Measurements from ENCODE around the gene HERC4.
"Not testable (repeated sequence)": the region's sequence is repeated elsewhere in the genome, so short reads cannot be mapped to it uniquely, and the experiment has no call there.

Gene HERC4

DNA sequence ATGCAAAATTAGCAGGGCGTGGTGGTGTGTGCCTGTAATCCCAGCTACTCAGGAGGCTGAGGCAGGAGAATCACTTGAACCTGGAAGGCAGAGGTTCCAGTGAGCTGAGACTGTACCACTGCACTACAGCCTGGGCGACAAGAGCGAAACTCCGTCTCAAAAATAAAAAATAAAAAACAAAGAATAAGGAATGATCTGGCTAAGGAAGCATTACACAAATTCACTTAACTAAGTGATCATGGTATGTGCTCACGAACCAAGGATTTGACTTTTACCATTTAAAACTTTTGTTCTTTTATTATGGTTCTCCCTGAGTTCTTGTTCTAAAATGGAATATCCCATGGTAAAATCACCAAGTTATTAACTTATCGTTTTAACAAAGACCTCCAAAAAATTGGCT lies 119.5 kb downstream of the HERC4 start:
- DNase-seq (ENCODE audit: low read depth): no peak

DNA sequence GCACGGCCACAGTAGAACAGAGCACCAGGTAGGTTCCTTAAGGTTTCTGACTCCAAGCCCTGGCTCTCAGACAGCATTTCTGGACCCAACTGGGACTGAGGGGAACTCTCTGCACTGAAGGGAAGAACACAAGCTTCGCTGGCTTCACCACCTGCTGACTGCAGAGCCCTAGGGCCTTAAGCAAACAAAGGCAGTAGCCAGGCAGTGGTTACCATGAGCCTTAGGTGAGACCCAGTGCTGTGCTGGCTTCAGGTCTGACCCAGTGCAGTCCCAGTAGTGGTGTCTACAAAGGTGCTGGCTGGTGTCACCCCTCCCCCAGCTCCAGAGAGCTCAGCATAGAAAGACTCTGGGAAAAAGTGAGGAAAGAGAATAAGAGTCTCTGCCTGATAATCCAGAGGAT lies 131.2 kb downstream of the HERC4 start:
- DNase-seq (ENCODE audit: low read depth): no peak

DNA sequence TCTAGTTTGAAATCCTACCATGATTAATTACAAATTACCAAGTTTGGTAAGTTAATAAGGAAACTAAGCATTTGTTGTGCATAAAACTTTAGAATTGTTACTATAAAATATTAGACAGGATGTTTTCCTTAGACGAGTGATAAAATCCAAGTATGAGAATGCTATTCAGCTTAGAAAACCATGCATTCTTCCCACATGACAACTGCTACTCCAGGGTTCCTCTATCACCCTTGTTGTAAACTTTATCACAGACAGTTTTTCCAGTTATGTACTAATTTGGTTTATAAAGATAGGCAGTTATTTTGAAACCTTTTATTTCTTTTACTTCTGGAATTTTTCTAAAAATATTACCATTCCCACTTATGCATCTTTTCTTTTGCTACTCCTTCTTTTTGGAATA lies 138.7 kb downstream of the HERC4 start:
- no peak for DNase-seq (ENCODE audit: low read depth)

DNA sequence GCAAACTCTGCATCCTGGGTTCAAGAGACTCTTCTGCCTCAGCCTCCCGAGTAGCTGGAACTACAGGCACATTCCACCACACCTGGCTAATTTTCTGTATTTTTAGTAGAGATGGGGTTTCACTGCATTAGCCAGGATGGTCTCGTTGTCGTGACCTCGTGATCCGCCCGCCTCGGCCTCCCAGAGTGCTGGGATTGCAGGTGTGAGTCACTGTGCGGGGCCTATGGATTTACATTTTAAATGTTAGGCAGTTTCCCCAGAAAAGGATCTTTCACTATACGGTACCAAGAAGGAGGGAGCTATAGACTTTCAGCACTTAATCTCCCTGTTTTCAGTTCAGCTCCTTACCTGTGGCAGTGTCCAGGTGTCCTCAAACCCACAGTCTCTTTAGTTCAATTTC lies 139.9 kb downstream of the HERC4 start:
- DNase-seq (ENCODE audit: low read depth): no peak

DNA sequence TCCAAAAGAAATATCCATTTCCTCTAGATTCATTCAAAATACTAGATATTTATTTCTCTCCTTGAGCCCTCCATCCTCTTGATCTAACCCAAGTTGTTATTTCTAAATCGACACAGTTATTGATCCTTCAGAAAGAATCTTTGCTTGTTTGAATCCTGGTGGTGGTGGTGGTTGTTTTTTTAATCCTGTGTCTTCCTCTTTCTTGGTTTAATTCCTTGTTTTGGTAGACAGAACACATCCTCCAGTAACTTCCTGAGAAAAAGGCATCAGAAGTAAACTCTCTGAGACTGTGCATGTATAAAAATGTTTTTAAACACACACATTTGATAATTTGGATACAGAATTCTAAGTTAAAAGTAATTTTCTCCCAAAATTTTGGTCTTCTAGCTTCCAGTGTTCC lies 140.7 kb downstream of the HERC4 start:
- DNase-seq (ENCODE audit: low read depth): no peak

DNA sequence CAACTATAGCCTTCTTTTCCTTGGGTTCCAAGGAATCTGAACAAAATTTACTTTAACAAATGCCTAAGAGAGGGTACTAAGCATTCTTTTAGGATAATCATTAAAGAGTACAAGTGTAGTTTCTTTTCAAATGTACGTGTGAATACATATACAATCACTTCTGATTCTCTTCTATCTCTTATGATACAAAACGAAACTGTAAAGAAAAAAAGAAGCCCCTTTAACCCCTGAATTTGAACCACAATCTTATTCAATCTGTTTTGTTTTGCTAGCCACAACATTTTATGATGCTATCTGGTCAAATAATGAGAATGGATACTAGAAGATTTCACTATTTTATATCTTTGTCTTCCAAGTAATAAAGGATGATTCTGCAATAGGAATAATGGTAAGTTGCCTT lies 141.9 kb downstream of the HERC4 start:
- DNase-seq (ENCODE audit: low read depth): no peak

DNA sequence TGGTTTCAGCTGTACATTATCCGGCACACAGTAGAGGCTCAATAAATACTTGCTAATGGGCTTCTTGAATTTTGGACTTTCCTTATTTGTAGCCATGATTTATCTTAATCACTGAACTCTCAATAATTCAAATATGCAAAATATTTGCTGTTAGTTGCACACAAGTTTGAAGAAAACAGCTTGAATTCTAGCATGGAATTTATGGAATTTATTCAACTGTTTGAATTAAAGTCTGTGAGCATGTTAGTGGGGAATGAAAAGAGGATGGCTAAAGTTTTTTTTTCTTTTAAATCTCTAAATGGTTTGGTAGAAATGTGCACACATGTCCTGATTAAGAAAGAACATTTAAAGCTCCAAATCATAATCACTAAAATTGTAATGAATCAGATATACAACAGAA lies 148.1 kb downstream of the HERC4 start:
- no peak for DNase-seq (ENCODE audit: low read depth)

DNA sequence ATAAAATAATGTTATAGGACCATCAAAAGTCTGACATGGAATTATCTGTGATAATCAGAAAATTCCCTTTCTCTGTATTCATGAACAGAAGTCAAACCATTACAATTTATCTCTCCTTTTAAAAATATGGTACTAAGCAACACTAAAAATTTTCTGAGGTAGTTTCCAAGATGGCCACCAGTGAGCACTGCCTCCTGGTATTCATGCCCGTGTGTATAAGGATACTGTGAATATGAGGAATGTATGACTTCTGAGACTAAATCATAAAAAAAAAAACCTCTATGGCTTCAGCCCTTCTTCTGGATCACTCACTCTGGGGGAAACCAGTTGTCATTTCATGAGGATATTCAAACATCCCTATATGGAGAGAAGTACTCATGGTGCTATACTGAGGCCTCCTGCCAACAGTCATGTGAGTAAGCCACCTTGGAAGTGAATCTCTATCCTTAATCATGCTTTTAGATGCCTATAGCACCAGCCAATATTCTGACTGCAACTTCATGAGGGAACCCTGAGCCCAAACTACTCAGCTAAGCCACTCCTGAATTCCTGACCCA lies 149.6 kb downstream of the HERC4 start:
- no peak for DNase-seq (ENCODE audit: low read depth)

DNA sequence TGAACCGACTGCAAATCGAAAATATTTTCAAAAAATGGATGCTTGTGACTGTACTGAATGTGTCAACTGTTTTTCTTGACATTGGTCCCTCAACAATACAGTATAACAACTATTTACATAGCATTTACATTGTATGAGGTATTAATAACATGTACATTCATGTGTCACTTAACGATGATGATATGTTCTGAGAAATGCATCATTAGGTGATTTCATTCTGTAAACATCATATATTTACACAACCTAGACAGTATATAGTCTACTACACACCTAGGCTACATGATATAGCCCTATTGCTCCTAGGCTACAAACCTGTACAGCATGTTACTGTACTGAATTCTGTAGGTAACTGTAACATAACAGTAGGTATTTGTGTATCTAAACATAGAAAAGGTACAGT lies 150.9 kb downstream of the HERC4 start:
- no peak for DNase-seq (ENCODE audit: low read depth)

DNA sequence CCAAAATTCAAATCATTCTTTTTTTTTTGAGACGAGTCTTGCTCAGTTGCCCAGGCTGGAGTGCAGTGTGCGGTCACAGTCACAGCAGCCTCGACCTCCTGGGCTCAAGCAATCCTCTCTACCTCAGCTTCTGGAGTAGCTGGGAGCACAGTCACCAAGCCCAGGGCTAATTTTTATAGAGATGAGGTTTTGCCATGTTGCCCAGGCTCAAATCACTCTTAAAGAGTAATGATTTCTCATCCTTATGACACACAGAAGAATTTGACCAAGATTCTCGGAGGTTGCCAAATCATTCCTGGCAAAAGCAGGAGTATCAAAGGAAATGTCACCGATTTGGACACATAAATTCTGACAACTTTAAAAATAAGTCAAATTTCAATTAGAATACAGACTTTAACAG lies 151.5 kb downstream of the HERC4 start:
- DNase-seq (ENCODE audit: low read depth): no peak

DNA sequence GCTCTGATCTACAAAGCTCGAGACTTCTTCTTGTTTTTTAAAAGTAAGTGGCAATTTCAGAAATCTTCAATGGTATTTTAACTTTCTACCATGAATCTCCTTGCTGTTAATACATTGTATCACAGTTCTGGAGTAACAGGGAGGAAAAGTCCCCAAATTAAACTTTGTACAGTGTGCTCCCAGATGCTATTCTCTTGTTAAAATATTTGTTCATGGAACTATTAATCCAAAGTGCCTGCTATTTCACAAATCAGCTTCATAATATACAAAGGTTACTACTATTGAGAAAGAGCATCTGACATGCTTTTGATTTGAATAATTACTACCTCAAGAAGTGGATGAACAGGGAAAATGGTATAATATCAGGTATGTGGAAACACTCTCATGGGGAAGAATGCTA lies 154.0 kb downstream of the HERC4 start:
- no peak for DNase-seq (ENCODE audit: low read depth)

DNA sequence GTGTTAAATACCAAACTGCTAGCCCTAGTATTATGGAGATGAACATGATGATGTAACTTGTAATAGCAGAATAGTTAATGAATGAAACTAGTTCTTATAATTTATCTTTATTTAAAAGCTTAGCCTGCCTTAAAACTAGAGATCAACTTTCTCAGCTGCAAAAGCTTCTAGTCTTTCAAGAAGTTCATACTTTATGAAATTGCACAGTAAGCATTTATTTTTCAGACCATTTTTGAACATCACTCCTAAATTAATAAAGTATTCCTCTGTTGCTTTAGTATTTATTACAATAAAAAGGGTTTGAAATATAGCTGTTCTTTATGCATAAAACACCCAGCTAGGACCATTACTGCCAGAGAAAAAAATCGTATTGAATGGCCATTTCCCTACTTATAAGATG lies 157.4 kb downstream of the HERC4 start:
- DNase-seq (ENCODE audit: low read depth): no peak

DNA sequence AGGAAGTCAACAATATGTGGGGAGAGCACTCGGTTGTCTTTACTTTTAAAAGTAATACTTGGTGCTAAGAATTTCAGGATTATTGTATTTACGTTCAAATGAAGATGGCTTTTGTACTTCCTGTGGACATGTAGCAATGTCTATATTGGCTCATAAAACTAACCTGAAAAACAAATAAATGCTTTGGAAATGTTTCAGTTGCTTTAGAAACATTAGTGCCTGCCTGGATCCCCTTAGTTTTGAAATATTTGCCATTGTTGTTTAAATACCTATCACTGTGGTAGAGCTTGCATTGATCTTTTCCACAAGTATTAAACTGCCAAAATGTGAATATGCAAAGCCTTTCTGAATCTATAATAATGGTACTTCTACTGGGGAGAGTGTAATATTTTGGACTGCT lies 157.9 kb downstream of the HERC4 start:
- no peak for DNase-seq (ENCODE audit: low read depth)

DNA sequence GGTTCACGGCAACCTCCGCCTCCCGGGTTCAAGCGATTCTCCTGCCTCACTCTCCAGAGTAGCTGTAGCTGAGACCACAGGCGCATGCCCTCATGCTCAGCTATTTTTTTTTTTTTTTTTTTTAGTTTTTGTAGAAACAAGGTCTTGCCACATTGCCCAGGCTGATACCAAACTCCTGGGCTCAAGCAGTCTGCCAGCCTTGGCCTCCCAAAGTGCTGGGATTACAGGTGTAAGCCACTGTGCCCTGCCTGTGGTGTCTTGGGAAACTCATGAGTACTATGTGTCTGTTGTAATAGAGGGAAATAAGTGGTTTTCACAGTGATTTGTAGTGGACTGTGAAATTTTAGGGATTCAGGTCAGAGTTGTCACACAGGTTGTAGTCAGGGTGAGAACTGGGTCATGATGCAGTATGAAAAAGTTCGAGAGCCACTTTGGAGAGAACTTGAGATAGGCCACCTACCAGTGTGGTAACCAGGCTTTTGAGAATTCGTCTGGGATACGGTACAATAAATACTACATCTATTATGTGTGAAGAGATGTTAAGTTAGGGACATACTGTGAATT lies 160.2 kb downstream of the HERC4 start:
- no peak for DNase-seq (ENCODE audit: low read depth)

DNA sequence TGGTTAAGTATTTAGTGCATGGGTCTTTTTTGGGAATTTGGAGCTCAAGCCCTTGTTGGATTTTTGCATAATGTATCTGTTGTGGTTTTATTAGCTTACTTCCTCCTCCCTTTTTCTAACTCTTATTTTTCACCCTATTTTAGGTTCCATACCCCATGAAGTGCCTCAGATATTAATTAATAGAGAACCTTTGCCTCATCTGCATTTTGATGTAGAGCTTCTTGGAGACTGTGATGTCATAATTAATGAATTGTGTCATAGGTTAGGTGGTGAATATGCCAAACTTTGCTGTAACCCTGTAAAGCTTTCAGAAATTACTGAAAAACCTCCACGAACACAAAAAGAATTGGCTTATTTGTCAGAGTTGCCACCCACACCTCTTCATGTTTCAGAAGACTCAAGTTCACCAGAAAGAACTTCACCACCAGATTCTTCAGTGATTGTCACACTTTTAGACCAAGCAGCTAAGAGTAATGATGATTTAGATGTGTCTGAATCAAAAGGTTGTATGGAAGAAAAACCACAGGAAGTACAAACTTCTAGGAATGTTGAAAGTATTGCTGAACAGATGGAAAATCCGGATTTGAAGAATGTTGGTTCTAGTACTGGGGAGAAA lies 162.6 kb downstream of the HERC4 start:
- no peak for DNase-seq (ENCODE audit: low read depth)

DNA sequence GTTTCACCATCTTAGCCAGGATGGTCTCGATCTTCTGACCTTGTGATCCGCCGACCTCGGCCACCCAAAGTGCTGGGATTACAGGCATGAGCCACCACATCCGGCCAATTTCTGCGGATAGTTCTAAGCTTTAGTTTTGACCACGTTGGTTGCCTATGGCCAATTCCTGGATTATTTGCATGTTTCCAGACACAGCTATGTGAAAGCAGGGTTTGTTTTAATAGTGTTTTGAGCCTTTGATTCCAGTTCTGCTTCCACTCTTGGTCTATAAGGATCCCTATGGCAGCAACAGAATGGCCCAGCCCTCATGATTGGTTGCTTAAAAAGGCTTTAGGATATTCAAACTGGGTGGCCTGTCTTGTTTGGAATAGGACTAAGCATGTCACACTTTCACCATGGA lies 171.5 kb downstream of the HERC4 start:
- DNase-seq (ENCODE audit: low read depth): no peak

DNA sequence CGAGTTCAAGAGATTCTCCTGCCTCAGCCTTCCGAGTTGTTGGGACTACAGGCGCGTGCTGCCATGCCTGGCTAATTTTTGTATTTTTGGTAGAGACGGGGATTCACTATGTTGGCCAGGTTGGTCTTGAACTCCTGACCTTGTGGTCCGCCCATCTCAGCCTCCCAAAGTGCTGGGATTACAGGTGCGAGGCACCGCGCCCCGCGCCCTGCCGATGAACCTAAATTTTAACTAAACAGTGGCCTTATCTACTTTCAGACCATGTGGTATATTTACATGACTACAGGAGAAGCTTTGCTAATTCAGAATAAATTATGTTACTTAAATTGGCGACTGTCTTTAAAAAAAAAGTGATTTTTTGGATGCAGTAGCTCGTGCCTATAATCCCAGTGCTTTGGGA lies 181.4 kb downstream of the HERC4 start:
- DNase-seq (ENCODE audit: low read depth): no peak

DNA sequence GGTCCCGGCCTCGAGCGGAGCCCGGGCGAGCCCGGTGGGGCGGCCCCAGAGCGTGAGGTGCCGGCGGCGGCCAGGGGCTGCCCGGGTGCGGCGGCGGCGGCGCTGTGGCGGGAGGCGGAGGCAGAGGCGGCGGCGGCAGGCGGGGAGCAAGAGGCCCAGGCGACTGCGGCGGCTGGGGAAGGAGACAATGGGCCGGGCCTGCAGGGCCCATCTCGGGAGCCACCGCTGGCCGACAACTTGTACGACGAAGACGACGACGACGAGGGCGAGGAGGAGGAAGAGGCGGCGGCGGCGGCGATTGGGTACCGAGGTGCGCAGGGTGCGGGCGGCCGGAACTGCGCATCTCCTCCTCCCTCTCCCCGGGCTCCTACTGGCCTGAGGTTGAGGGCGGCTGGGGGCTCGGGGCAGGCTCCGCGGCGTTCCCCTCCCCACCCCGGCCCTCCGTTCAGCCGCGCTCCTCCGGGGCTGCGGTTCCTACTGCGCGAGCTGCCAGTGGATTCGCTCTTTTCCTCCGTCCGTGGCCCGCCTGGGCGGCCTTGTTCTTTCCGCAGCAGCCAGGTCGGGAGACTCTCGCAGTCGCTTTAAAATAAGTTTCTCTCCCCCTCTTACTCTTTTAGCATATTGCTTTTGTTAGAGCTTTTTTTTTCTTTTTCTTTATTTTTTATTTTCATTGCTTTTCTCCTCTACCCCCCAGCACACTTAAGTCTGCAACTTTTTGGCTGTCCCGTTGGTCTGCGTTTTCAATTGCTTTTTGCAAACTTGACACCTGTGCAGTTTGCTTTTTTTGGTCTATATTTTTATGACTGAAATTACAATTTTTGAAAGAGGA lies 190.0 kb downstream of the HERC4 start:
- DNase-seq (ENCODE audit: low read depth): peak; percentile 46

DNA sequence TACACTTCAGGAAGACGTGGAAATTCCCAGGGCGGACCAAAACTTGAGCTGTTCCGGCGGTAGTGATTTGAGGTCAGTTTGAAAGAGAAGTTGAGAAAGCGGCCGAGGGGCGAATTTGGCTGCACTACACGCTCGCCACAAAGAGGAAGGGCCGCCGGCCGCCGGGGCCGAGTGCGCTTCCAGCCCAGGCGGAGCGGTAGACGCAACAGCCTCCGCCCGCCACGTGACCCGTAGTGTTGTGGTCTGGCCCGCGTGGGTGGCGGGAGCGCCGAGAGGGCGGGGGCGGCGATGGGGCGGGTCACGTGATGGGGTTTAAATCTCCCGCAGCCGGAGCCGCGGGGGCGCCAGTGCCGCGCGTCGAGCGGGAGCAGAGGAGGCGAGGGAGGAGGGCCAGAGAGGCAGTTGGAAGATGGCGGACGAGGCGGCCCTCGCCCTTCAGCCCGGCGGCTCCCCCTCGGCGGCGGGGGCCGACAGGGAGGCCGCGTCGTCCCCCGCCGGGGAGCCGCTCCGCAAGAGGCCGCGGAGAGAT lies 190.7 kb downstream of the HERC4 start, which contains the start of gene SIRT1:
TSS of gene SIRT1 (plus strand) at position 344 of the 529 bp plus-strand sequence. CDS start at position 410, 66 bp downstream.
- peak; percentile 86 for DNase-seq (ENCODE audit: low read depth)

DNA sequence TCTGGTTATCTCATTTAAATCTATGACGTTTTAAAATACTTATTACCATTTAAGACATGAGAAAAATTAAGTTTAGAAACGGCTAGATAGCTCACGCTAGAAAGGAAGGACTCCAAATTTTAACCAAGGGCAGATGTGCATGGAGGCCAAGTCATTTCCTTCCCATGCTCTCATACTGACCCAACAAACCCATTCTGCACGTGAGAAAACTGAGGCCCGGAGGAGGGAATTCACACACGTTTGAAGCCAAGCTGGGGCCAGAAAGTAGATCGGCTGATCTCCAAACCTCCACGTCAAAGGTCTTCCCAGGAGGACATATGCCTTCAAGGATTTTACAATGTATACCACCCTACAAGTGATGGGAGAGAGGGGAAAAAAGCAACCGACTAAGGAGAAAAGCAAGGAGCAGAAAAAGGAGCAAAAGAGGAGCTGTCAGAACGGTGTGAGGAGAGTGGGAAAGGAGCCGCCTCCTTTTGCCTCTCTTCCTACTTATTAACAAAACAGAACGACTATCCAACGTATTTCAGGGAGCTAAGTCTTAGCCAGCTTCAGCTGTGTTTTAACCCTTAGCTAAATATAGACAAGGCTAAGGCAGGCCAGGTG lies 191.3 kb downstream of the HERC4 start:
- no peak for DNase-seq (ENCODE audit: low read depth)

DNA sequence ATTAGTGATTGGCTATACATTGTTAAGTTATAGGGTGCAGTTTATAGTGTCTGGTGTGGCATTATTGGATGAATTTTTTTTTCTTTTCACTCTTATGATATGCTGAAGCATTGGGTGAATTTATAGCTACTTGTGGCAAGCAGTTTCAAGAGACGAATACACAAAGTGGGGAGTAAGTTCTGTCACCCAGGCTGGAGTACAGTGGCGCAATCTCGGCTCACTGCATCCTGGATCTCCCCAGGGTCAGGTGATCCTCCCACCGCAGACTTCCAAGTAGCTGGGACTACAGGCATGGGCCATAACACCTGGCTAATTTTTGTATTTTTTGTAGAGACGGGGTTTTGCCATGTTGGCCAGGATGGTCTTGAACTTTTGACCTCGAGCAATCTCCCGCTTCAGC lies 196.9 kb downstream of the HERC4 start:
- DNase-seq (ENCODE audit: low read depth): no peak

DNA sequence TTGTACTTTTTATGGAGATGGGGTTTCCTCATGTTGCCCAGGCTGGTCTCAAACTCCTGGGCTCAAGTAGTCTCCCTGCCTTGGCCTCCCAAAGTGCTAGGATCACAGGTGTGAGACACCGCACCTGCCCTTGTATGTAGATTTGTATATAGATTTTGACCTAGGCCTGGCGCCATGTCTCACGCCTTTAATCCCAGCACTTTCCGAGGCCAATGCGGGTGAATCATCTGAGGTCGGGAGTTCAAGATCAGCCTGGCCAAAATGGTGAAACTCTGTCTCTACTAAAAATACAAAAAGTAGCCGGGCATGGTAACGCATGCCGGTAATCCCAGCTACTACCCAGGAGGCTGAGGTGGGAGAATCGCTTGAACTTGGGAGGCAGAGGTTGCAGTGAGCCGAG lies 197.7 kb downstream of the HERC4 start:
- DNase-seq (ENCODE audit: low read depth): not testable (repeated sequence)

Measured in stimulated activated CD8-positive, alpha-beta memory T cell treated with anti-CD3 and anti-CD28 coated beads, Interleukin-7, amount 100 ng/mL, for 24 hours (primary cell).